Karpas-422 (cell line): ENCODE results near the gene GATC. TPM values are rescaled to one million over a fixed set of nuclear protein-coding genes. Genes with fewer than 3 reads are reported as not detected.
A peak's percentile ranks its signal among the peaks of the same experiment; 100 is the strongest.

Source experiments
- DNase-seq: peaks from one replicate; pipeline ENCODE4 v3.0.0-alpha.2; 2015
- H2AFZ ChIP-seq: fragments of 200-600 bp; sonication (generic); 2 replicates; pipeline ENCODE4 v1.6.1; 2014; ENCODE audit warnings: antibody characterized with exemption, low read length, mixed read lengths
- H3K27ac ChIP-seq: fragments of 200-600 bp; sonication (generic); 2 replicates; pipeline ENCODE4 v1.5.1; 2014; ENCODE audit warnings: mild to moderate bottlenecking, low read length, moderate library complexity
- H3K27me3 ChIP-seq: fragments of 200-600 bp; sonication (generic); 2 replicates; pipeline ENCODE4 v1.6.1; 2014; ENCODE audit warnings: low read length, mixed read lengths
- H3K36me3 ChIP-seq: fragments of 200-600 bp; sonication (generic); 2 replicates; pipeline ENCODE4 v1.6.1; 2014; ENCODE audit warnings: low read length, mixed read lengths; ENCODE audit not compliant: insufficient read depth
- H3K4me1 ChIP-seq: fragments of 200-600 bp; sonication (generic); 2 replicates; pipeline ENCODE4 v1.6.1; 2014; ENCODE audit warnings: mild to moderate bottlenecking, low read length, mixed read lengths
- H3K4me2 ChIP-seq: fragments of 200-600 bp; sonication (generic); 2 replicates; pipeline ENCODE4 v1.6.1; 2014; ENCODE audit warnings: low read length, low read depth, mild to moderate bottlenecking; ENCODE audit not compliant: poor library complexity, severe bottlenecking
- H3K4me3 ChIP-seq: fragments of 200-600 bp; sonication (generic); 2 replicates; pipeline ENCODE4 v1.5.1; 2014; ENCODE audit warnings: mild to moderate bottlenecking, antibody characterized with exemption, low read length, mixed read lengths
- H3K79me2 ChIP-seq: fragments of 200-600 bp; sonication (generic); 2 replicates; pipeline ENCODE4 v1.6.1; 2014; ENCODE audit warnings: mild to moderate bottlenecking, low read length, mixed read lengths
- H3K9ac ChIP-seq: fragments of 200-600 bp; sonication (generic); 2 replicates; pipeline ENCODE4 v1.6.0; 2014; ENCODE audit warnings: low read length
- H3K9me2 ChIP-seq: fragments of 200-600 bp; sonication (generic), shearing (Covaris generic); replicated peaks from 2 replicates; pipeline ENCODE4 v1.6.0; 2014; ENCODE audit warnings: mild to moderate bottlenecking, low read length, moderate library complexity; ENCODE audit not compliant: insufficient read depth
- H3K9me3 ChIP-seq: fragments of 300-700, 200-600 bp; sonication (generic); 2 replicates; pipeline ENCODE4 v1.6.1; 2014; ENCODE audit warnings: low read length, mixed read lengths
- H4K20me1 ChIP-seq: fragments of 200-600 bp; sonication (generic); 2 replicates; pipeline ENCODE4 v1.6.1; 2014; ENCODE audit warnings: mild to moderate bottlenecking, antibody characterized with exemption, low read length, low read depth; ENCODE audit not compliant: insufficient read depth
- total RNA-seq: library from RNA; depleted of rRNA; stranded (reverse); fragments of >200 nt; shearing (Covaris generic); gene quantifications from 2 replicates; pipeline ENCODE4 v1.2.3, GENCODE V29; 2014; ENCODE audit warnings: low replicate concordance

GATC gene
- total RNA-seq, 1 experiment from 2014 or later, result 21.9 TPM

DNA sequence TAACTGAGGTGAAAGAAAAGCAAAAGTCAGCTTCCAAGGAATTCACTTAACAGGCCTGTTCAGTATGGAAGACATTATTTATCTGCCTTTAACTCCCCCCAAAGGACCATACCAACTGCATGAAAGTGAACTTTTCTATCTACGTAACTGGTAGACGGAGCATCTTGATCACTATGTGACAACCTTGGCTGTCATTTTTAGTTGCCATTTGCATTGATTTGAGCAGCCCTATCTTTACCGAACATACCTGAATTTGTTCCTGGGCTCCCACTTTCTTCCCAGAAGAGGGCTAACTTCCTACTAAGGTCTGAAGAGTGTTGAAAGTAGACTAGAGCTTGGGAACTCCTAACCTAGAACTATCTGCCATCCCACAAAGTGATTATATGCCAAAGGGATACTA lies 13.9 kb downstream of the GATC start:
- Histone ChIP-seq H3K9ac (no peak overlapping the region), H2AFZ (no peak overlapping the region), H3K27ac (no peak overlapping the region), H3K27me3 (no peaks in the 10 kb centered on the region), H3K9me2 (no peaks in the 10 kb centered on the region), H4K20me1 (peaks cover 10% of the 10 kb centered on the region; the same call in 1 of the 2 replicates), H3K4me3 (no peak overlapping the region), H3K4me1 (no peaks in the 10 kb centered on the region), H3K79me2 (peaks cover 22% of the 10 kb centered on the region), H3K9me3 (no peaks in the 10 kb centered on the region), H3K36me3 (peaks cover 62% of the 10 kb centered on the region), H3K4me2 (no peak overlapping the region)
- no peak for DNase-seq

DNA sequence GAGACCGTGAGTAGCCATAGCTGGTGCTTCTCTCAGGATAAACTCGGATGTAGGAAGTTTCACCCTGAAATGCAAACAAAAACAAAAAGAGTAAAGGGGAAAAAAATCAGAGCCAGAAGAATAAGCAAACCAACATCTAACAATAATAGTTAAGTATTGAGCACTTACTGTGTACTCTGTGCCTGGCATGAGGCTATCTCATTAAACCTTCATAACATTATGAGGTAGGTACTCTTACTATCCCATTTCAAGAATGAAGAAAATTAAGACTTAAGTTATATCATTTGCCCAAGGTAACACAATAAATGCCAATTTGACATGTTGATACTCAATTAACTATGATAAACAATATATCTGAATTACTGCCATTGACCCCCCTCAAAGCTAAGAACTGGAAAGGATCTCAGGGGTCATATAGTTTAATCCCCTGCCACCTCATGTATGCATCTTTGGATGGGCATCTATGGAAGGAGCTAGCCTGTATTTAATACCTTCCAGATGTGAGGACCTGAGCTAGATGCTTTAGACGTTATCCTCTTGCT lies 15.9 kb downstream of the GATC start:
- H3K4me3 ChIP-seq, result no peak overlapping the region
- no peaks in the 10 kb centered on the region for H3K9me2 ChIP-seq
- H3K4me1 ChIP-seq, result peaks cover 12% of the 10 kb centered on the region; the same call in 1 of the 2 replicates
- H3K9me3 ChIP-seq, result no peaks in the 10 kb centered on the region
- H3K9ac ChIP-seq, result no peak overlapping the region
- peaks cover 68% of the 10 kb centered on the region for H3K36me3 ChIP-seq
- no peak overlapping the region for H2AFZ ChIP-seq
- peaks cover 30% of the 10 kb centered on the region for H4K20me1 ChIP-seq
- no peak for DNase-seq
- no peak overlapping the region for H3K27ac ChIP-seq
- H3K4me2 ChIP-seq, result no peak overlapping the region
- peaks cover 42% of the 10 kb centered on the region for H3K79me2 ChIP-seq
- H3K27me3 ChIP-seq, result no peaks in the 10 kb centered on the region

GRCh38 chr12:120463712-120464111 lies 17.5 kb downstream of the GATC start:
- H3K79me2 ChIP-seq, result peaks cover 58% of the 10 kb centered on the region
- H3K27ac ChIP-seq, result no peak overlapping the region
- H4K20me1 ChIP-seq, result peaks cover 45% of the 10 kb centered on the region
- no peak overlapping the region for H3K4me2 ChIP-seq
- H3K36me3 ChIP-seq, result peaks cover 68% of the 10 kb centered on the region
- H3K4me1 ChIP-seq, result peaks cover 24% of the 10 kb centered on the region
- H3K9me3 ChIP-seq, result no peaks in the 10 kb centered on the region
- H3K9ac ChIP-seq, result no peak overlapping the region
- DNase-seq, result no peak
- H2AFZ ChIP-seq, result no peak overlapping the region
- no peaks in the 10 kb centered on the region for H3K9me2 ChIP-seq
- no peak overlapping the region for H3K4me3 ChIP-seq
- no peaks in the 10 kb centered on the region for H3K27me3 ChIP-seq

DNA sequence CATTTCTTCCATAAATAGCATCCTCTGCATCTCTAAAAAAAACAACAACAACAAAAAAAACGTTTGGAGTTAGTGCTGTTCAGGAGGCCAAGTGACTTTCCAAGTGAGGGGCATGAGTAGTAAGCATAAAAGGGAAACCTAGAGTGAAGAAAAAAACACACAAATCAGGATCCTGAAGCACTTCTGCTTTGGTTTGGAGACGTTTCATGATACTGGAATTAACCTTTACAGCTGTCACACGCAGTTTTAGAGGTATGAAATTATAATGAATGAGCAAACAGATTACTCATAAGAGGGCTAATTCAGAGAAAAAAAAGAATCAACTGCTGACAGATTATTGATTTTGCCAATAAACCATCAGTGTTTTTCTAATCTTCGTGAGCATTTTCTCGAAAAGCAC lies 19.5 kb downstream of the GATC start:
- H3K4me2 ChIP-seq, result no peak overlapping the region
- DNase-seq, result no peak
- H3K9me2 ChIP-seq, result no peaks in the 10 kb centered on the region
- H2AFZ ChIP-seq, result no peak overlapping the region
- H3K9ac ChIP-seq, result no peak overlapping the region; the same call in 1 of the 2 replicates
- no peaks in the 10 kb centered on the region for H3K9me3 ChIP-seq
- H3K36me3 ChIP-seq, result peaks cover 60% of the 10 kb centered on the region
- H4K20me1 ChIP-seq, result peaks cover 48% of the 10 kb centered on the region
- no peak overlapping the region for H3K27ac ChIP-seq
- peaks cover 31% of the 10 kb centered on the region for H3K4me1 ChIP-seq
- H3K4me3 ChIP-seq, result no peak overlapping the region
- no peaks in the 10 kb centered on the region for H3K27me3 ChIP-seq
- peaks cover 65% of the 10 kb centered on the region for H3K79me2 ChIP-seq

DNA sequence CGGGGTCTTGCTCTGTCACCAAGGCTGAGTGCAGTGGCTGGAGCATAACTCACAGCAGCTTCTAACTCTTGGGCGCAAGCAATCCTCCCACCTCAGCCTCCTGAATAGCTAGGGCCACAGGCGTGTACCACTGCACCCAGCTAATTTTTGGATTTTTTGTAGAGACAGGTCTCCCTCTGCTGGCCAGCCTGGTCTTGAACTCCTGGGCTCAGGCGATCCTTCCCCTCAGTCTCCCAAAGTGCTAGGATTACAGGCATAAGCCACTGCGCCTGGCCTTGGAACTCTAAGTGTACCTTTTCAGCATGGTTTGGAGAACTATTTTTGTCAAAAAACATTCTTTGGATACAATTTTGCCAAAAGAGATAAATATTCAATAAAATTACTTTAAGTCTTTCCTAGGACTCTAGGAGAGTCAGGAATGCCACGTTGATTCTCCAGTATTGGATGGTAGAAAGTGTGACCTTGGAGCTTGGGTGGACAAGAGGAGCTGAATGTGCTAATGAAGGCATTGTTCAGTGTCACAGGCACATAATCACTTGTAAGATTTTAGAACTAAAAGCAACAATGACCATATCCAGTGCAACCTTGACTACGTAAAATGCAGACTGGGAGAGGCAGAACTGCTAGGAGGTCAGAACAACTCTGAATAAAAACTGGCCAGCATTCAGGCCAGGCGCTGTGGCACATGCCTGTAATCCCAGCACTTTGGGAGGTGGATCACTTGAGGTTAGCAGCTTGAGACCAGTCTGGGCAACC lies 20.5 kb downstream of the GATC start:
- Histone ChIP-seq H3K27ac (no peak overlapping the region), H3K4me1 (peaks cover 31% of the 10 kb centered on the region), H2AFZ (no peak overlapping the region), H3K9ac (peak overlapping the region; percentile 18; the same call in 1 of the 2 replicates), H3K27me3 (no peaks in the 10 kb centered on the region), H3K4me3 (no peak overlapping the region), H3K9me2 (no peaks in the 10 kb centered on the region), H3K4me2 (no peak overlapping the region), H4K20me1 (peaks cover 48% of the 10 kb centered on the region), H3K79me2 (peaks cover 65% of the 10 kb centered on the region), H3K9me3 (no peaks in the 10 kb centered on the region), H3K36me3 (peaks cover 53% of the 10 kb centered on the region)
- peak; percentile 83 for DNase-seq

DNA sequence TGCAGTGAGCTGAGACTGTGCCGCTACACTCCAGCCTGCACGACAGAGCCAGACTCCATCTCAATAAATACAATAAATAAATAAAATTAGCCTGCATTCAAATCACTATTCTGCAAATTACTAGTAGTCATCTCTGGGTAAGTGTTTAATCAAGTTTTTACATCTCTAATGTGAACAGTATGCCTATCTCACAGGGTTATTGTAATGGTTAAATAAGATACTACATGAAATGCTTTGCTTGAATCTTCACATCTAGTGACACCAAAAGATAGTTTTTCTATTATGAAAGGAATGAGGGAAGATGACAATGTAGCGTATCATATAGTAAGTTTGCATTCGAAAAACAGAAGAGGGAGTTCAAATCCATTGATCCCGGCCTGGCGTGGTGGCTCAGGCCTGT lies 21.2 kb downstream of the GATC start:
- peaks cover 31% of the 10 kb centered on the region for H3K4me1 ChIP-seq
- H3K4me3 ChIP-seq, result no peak overlapping the region
- no peaks in the 10 kb centered on the region for H3K27me3 ChIP-seq
- no peak for DNase-seq
- peaks cover 47% of the 10 kb centered on the region for H3K36me3 ChIP-seq
- no peak overlapping the region for H3K9ac ChIP-seq
- H3K9me2 ChIP-seq, result no peaks in the 10 kb centered on the region
- H2AFZ ChIP-seq, result no peak overlapping the region
- peaks cover 63% of the 10 kb centered on the region for H3K79me2 ChIP-seq
- no peak overlapping the region for H3K27ac ChIP-seq
- no peak overlapping the region for H3K4me2 ChIP-seq
- peaks cover 46% of the 10 kb centered on the region for H4K20me1 ChIP-seq
- no peaks in the 10 kb centered on the region for H3K9me3 ChIP-seq

- H4K20me1 ChIP-seq, result peaks cover 42% of the 10 kb centered on the region
- peaks cover 31% of the 10 kb centered on the region for H3K4me1 ChIP-seq
- peaks cover 40% of the 10 kb centered on the region for H3K36me3 ChIP-seq
- no peaks in the 10 kb centered on the region for H3K9me3 ChIP-seq
- H3K4me3 ChIP-seq, result peak overlapping the region; percentile 84
- H3K9me2 ChIP-seq, result no peaks in the 10 kb centered on the region
- H2AFZ ChIP-seq, result no peak overlapping the region
- peak overlapping the region; percentile 78 for H3K27ac ChIP-seq
- H3K79me2 ChIP-seq, result peaks cover 59% of the 10 kb centered on the region
- DNase-seq, result peak; percentile 75
- no peaks in the 10 kb centered on the region for H3K27me3 ChIP-seq
- H3K9ac ChIP-seq, result peak overlapping the region; percentile 98
- H3K4me2 ChIP-seq, result peak overlapping the region; percentile 90
These were observed 22.1 kb downstream of the GATC start for GRCh38 chr12:120468325-120468820.

- Histone ChIP-seq H2AFZ (no peak overlapping the region), H3K36me3 (peaks cover 34% of the 10 kb centered on the region), H4K20me1 (peaks cover 42% of the 10 kb centered on the region)
These were observed 22.7 kb downstream of the GATC start for GRCh38 chr12:120468821-120469449.

More at GRCh38 chr12:120468821-120469449, 22.7 kb downstream of the GATC start:
- Histone ChIP-seq H3K4me2 (peak overlapping the region; percentile 90), H3K4me3 (peak overlapping the region; percentile 84), H3K9ac (peak overlapping the region; percentile 98), H3K9me2 (no peaks in the 10 kb centered on the region), H3K27me3 (no peaks in the 10 kb centered on the region), H3K4me1 (peaks cover 31% of the 10 kb centered on the region), H3K9me3 (no peaks in the 10 kb centered on the region), H3K27ac (peak overlapping the region; percentile 78), H3K79me2 (peaks cover 54% of the 10 kb centered on the region)
- peak; percentile 76 for DNase-seq
